Stimulated activated CD4-positive, alpha-beta T cell treated with anti-CD3 and anti-CD28 coated beads, TNF-alpha, amount 100 ng/mL, for 24 hours (primary cell): ENCODE results near the gene EEF1AKMT1.

Source experiments
- DNase-seq, 3 experiments: peaks; one replicate each; pipeline ENCODE4 v3.0.0-alpha.2; 2020; ENCODE audit warnings: low read depth in 3 of 3

Gene EEF1AKMT1

DNA sequence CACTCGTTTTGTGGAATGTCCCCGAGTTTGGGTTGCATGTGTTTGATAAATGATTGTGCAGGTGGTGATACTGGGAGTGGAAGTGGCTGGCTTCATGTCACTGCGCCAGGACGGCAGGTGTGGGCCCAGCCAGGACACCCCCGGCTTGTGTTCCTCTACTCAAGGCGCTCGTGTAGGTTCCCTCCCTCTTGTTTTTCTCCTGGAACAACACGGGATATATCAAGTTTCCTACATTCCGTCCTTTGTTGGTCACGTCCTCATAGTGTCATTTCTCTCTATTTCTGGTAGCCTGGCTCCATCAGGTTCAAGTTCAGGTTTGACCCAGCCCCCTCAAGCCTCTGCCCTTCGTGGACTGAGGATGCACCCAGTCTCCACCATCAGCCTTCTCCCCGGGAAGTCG lies 54.0 kb downstream of the EEF1AKMT1 start:
- no peak for DNase-seq

DNA sequence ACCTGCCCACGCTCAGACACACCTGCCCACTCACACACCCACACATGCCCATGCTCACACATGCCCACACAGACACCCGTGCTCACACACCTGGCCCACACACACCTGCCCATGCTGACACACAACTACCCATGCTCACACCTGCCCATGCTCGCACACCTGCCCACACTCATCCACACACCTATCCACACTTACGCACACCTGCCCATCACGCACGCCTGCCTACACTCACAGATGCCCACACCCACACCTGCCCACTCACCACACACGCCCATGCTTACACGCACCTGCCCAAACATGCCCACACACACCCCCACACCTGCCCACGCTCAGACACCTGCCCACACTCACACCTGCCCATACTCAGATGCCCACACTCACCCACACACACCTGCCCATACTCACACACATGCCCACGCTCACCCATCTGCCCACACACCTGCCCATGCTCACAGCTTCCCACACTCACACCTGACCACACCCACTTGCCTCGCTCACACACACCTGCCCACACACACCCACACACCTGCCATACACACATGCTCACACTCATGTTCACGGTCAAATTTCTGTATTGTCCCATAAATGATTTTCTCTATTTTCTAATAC lies 54.7 kb downstream of the EEF1AKMT1 start:
- no peak for DNase-seq

DNA sequence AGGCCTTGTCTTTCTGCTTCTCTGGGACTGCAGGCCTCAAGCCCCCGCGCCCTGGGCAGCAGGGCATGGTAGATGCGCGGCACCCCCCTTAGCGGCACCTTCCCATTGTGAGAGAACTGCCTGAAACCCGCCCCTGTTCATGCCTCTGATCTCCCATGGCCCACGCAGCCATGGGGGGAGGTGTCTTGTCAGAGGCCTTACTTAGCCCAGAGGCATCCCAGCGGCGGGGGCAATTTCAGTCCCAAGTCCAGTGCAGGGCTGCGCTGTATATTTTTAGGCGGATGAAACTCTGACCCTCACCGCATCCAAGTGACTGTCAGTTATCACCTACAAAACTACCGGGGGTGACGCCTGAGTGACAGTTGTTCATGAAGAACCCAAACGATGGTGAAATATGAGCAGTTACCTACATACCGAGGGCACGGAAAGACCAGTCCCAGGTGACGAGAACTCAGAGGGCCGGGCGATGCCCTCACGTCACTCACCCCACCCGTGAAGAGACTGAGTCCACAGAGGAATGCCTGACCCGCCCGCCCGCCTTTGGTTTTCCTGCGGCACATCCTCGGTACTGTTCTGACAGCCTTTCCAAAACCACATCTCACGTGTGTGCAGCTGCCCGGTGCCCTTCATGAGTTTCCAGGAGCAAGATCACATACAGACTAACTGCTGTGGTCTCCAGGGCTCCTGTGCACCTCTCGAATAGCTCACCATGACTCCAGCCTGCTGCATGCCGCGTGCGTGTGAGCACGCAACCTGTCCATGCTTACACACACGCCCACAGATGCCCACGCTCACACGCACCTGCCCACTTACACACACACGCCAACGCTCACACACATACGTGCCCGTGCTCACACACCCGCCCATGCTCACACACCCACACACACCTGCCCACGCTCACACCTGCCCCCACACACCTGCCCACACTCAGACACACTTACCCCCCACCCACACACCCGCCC lies 55.9 kb downstream of the EEF1AKMT1 start:
- DNase-seq, result no peak

DNA sequence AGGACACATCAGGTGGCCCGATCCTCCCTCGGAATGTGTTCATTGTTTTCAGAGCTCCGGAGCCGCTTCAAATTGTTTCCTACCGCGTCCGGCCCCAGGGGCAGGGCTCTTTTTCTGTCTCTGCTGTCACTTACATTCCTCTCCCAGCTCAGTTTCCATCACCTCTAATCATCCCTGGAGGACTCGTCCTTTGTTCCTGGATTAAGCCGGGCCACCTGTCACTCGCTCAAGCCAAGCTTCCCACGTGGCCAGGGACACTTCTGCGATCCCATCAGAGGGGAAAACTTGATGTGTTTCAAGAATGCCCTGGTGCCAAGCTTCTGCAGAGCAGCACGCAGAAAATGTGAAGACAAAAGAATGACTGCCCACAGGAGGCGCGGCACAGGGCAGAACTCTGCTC lies 56.8 kb downstream of the EEF1AKMT1 start:
- no peak for DNase-seq

DNA sequence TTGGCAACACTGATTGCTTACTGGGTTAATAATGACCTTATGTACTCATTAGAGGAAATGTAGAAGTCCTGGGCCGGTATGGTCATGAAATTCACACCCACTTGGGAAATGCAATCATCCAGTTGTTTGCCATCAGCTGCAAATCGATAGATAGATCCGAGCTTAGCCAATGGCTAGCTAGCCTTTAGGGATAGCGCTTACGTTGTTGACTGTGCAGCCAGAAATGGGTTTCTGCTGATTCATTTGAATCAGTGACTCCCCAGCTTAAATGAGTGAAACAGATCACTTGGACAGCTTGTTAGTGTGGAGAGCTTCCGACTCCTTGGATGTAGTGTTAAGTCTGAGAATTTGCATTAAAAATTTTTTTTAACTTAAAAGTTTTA lies 58.4 kb downstream of the EEF1AKMT1 start:
- DNase-seq, result no peak

DNA sequence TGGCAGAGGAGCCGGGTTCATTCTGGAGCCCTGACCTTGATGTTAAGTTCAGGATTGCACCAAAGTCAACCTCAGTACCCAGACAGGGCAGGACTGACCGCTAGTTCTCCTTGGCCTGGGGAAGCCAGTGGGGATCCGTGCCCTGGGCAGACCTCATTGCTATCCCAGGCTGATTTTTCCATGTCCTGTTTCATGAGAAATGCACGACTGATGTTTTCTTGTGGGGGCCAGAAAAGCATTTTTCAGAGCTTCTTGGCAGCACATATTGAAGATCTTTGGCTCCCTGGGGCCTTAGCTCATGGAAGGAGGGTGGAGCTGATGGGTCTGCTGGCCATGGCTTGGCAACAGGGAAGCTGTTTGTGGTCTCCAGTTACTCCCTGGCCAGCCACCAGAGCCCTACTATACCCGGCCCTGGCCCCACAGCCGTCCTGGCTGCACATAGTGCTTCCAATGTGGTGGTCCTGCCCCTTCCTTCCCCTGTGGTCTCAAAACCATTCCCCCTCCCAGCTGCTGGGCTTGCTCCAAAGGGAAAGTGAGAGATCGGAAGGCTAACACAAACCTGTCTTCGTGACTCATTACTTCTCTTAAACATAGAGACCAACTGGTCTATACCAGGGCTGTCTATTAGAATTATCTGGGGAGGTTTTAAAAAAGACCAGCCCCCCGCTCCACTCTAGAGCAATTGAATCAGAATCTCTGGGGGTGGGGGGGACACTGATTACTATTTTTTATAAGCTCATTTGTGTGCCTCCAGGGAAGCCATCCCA lies 59.0 kb downstream of the EEF1AKMT1 start:
- no peak for DNase-seq

DNA sequence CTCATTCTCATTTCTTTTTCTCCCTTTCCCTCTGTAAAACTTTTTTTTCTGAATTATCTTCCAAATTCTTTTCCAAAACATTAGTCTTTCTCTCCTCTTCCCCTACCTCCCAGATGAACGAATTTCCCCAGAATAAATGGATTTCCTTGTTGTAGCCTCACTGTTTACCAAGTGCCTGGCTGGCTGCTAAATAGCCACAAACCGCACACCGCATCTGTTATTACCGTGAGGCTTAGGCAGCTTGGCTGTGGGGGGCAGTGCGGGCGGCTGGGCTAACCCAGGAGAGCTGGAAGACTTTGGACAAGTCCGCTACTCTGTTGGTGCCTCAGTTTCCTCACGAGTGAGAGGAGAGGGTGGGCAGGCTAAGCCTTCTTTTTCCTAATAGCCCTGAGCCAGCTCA lies 59.6 kb downstream of the EEF1AKMT1 start:
- DNase-seq, result no peak

DNA sequence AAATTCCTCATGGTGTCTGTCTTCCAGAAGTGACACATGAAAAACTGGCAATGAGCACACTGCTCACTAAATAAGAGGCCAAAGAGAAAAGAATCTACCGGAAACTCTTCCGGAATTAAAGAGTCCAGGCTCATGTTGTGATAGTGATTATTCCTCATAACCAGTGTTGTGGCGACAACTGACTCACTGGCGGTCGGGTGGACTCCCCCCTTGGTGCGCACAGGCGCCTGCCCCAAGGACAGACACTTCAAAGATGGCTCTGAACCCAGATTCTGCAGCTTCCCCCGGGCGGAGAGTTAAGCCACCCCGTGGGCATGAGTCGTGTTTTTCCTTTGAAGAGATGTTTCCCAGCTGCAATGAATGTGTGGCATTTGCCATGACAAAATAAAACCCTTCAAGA lies 60.0 kb downstream of the EEF1AKMT1 start:
- DNase-seq, result no peak

DNA sequence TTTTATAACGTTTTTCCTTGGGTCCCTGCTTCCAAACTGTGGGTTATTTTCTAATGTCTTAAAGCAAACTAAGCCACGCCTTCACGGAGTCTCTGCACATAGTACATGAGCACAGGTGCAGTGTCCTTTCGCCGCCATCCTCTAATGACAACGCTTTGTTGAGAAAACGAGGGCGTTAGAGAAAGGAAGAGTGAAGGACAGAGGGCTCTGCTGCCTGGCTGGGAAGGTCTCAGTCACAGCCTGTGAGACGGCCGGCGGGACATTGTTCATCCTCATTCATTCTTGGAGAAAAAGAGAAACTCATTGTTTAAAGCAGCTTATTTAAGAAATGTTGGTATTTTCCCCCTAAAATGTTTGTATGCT lies 60.8 kb downstream of the EEF1AKMT1 start:
- no peak for DNase-seq

DNA sequence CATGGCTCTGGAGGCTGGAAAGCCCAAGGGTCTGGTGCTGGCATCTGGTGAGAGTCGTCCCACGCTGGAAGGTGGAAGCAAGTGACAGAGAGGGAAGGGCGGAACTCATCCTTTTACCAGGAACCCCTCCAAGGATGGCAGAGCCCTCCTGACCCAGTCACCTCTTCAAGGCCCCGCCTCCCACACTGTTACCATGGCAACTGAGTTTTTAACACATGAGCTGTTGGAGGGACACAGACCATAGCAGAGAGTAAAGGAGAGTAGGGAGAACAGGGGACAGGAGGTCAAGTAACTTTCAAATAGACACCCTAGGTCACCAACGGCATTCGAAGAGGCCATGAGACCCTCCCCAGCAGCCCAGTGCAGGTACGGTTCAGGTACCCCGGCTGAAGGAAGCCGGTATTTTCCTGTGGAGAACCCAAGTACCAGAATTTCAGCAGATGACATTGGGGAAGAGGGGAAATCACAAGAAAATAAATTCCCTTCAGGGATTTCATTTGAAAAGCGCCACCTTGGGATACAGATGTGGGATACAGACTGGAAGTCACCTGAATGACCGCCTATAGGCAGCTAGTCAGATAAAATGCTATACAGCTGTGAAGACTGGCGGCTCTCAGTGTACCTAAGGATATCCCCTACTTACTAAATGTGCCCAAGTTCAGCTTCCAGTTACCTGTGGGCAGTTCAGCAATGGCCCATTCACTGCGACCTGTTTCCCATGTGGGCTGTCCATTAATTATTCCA lies 62.3 kb downstream of the EEF1AKMT1 start:
- DNase-seq, result no peak

DNA sequence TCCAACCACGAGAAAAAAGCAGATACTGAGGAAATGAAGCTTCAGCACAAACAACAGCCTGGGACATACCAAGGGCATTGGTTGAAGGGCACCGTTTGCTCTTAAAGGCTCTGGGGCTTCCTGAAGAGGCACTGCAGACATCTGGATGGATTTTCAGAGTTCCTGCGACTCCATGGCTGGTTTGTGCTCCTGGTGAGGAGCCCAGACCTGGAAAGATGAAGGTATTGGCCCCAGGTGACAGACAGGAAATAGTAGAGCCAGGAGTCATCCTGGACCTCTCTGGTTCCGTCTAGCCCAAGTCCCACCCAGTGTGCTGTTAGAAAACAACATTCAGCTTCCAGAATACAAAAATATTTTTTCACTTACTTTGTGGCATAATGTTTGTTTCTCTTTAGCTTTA lies 64.0 kb downstream of the EEF1AKMT1 start:
- DNase-seq, result no peak

DNA sequence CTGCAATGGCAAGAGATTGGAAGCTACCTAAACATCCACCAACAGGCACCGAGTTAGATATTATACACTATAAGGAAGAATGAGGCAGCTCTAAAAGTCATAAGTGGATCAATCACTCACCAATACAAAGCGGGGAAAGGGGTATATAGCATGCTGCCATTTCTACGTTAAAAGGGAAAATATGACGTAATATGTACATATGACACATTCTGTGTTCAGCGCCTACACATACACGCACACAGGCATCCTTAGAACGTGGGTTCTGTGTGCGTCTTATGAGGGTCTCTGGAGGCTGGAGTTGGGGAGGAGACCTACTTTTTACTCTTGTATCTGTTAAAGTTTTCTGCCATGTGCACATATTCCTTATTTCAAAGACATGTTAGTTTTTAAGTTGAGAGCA lies 64.4 kb downstream of the EEF1AKMT1 start:
- no peak for DNase-seq

DNA sequence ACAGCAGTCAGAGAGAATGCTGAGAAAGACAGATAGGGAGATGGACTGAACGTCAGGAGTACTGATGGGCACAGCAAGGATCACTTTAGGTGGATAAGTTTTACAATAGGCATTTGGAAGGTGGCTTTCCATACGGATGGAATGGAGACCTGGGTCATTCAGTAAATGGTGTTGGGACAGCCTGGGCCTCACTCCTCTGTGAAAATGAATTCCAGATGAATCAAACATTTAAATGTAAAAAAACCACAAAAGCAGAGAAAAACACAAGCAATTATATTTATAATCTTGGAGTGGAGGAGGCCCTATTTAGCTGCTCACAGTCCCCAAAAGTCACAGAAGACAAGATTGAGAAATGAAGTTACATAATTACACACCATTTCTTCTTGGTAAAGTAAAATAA lies 65.5 kb downstream of the EEF1AKMT1 start:
- DNase-seq, result no peak

DNA sequence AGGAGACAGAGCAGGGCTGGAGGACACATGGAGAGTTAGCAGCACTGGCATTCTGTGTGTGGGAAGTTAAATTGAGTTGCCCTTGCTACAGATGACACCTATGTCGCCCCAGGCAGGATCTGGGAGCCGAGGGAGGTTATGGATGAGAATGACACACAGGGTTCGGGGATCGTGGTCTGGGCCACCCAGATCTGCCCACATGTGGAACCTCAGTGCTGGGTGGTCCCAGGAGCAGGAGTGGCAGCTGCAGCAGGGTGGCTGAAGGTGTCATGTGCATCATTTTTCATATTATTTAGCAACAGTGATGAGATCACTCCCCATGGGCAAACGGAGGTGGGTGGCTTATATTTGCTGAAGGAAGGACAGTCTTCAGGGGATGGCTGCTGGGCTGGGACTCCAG lies 67.1 kb downstream of the EEF1AKMT1 start:
- DNase-seq, result no peak

DNA sequence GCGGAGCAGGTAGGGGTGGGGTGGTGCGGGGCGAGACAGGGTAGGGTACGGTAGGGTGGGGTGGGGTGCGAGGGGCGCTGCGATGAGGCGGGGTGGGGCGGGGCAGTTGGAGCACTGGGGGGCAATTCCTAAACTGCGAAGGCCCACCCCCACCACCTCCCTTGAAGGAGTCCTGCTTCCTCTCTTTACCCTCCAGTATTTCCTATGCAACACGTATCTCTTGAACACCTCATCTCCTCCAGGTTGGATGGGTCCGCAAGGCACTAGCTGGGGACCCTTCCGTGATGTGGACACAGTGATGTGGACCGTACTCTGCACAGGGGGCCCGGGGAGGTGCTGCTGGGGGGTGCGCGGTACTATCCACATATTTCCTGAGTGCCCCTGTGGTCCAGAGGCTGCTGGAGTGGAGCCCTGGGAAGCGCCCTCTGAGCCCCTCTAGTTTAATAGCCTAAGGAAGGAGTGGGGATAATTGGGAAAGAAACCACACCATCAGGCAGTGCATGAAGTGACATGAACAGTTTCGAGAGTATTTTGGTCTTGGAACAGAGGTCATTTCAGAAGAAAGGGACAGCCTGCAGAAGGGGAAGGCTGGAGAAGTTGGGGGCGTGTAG lies 69.2 kb downstream of the EEF1AKMT1 start:
- DNase-seq, result no peak

DNA sequence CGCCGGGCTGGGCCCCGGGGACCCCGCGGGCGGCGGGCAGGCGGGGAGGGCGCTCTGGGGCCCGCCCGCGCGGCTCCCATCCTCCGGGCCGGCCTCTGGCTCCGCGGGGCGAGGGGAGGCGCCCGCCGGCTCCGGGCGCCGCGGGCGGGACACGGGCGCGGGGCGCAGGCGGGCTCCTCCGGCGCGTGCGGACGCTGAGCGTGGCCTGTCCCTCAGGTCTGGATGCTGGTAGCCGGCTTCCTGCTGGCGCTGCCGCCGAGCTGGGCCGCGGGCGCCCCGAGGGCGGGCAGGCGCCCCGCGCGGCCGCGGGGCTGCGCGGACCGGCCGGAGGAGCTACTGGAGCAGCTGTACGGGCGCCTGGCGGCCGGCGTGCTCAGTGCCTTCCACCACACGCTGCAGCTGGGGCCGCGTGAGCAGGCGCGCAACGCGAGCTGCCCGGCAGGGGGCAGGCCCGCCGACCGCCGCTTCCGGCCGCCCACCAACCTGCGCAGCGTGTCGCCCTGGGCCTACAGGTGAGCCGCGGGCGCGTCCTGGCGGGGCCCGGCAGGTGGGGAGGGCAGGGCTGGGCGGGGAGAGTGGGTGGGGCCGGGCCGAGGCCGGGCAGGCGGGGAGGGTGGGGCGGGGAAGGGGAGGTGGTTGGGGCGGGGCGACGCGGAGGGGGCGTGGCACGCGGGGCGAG lies 69.8 kb downstream of the EEF1AKMT1 start:
- peak; percentile 43 to 70 (median 50) for DNase-seq

DNA sequence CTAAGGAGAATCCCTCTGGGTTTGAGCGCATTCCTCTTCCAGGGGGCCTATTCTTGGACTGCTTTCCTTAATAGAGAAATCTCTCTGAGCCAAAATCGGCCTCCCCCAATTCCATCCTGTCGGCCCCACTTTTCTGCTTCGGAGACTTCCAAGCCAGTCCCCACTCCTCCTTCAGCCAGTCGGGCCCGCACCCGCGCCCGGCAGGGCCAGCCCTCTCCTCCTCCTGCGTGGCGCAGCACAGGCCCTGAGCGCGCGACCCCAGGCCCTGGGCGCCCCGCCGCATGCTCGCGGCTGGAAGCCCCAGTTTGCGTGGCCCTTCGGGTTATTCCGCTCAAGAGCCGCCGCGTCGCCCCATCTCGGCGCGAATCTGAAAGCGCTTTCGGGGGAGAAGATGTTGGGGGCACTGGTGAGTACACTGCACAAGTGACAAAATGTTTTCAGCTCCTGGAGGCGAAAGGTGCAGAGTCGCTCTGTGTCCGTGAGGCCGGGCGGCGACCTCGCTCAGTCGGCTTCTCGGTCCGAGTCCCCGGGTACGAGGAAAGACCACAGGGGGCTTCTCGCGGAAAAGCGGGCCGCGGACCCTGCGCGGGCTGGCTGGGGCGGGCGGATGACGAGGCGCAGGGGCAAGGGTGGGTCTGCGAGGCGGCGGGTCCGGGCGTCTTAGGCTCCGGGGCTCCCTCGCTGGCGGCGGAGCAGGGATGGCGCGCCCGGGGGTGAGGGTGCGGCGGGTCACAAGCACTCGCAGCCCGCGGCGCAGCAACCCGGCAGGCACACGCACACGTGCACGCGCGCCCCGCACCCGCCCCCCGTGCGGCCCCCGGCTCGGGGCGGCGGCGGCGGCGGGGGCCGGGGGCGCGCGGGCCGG lies 70.6 kb downstream of the EEF1AKMT1 start, which contains the start of gene IL17D:
Gene IL17D (plus strand): TSS at position 785 of the 865 bp plus-strand sequence. CDS start 303 bp downstream, outside the sequence.
- DNase-seq, result peak in 2 of 3 experiments; percentile 21 to 30

DNA sequence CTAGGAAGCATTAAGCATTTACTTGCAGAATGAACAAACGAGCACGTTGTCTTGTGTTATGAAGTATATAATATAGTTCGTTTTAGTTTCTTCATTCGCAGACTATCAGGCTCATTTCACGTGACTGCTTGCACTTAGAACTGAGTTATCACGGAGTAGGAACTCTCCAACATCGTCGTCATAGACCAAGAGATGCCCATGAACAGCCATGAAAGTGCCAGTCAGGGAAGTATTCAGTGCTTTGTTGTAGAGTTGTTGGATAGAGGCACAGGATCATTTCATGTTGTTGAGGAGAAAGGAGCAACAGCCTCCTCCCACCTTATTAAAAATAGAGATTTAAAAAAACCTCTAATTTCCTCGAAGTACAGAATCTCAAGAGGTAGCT lies 71.2 kb downstream of the EEF1AKMT1 start:
- no peak for DNase-seq

DNA sequence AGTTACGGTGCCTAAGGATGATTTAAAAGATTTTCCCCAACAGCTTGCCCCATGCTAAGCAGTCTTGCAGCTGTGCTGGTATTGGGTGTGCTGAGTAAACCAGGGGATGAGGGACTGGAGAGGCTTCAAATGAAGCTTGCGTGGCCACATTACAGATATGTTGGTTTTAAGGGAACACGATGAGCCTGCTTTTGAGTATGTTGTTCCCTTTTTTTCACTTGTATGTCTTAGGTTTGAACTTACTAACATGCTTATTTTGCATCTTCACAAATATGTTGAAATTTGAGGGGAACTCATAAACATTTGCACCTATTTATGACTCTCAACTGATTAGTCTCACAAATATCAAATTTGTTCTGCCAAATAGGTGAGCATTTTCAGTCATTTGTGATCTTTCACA lies 72.3 kb downstream of the EEF1AKMT1 start:
- no peak for DNase-seq

DNA sequence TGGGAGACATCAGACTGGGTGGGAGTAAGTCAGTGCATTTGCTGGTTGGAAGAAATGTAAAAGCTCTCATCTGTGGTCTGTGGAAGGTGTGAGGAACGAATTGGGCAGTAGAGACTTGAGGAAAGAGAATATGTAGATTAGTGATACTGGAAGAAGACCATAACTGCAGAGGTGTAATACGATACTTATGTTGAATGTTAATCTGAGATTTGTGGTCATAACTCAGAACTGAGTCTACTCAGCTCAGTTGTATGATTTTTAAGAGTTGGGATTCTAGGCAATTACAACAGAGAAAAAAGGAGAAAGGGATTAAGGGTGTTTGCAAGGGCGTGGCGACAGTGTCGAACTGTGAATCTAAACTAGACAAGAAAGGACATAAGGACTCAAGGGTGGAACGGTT lies 73.5 kb downstream of the EEF1AKMT1 start:
- DNase-seq, result no peak
